HG03575 (cell line): ENCODE data around the gene DOCK11.

ENCODE experiments used
- ATAC-seq: cut with Tn5 transposase; IDR thresholded peaks from one replicate; pipeline ENCODE4 v1.9.1; 2021; ENCODE audit not compliant: unreplicated experiment, insufficient number of reproducible peaks, low FRiP score; ENCODE audit errors: extremely low read depth

DOCK11 gene

DNA sequence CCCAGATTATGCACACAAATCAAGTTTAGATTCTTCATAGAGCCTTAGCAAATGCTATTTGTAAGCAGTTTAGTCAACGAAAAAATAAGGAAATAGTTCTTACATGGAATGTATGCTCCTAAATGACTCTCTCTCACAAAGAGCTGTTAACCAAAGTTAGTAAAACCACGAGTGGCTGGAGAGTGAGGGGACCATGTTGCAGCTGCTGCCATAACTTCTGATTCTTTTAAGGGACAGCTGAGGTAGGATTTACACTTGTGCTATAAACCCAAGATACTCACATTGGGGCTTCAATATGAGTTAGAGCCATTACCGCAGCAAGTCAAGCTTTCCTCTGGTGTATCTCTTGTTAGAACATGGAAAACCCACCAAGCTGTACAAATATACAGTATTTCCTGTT lies 2.7 kb downstream of the DOCK11 start:
- ATAC-seq: no peak

DNA sequence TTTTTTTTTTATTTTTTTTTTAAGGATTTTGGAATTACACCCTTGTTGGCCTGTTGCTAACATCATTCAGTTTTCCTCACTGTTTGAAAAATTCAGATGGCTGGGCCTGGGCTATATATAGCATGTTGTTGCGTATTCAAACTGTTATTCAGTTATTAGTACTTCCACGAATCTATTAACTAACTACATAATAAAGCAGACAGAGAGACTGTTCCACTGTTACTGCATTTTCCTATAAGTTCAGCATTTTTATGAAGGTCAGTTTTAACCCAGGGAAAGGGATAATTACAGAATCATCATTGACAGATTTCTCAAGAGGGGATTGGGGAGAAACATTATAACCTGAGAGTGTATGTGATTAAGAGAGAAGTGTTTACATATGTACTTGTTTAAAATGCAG lies 3.1 kb downstream of the DOCK11 start:
- no peak for ATAC-seq

DNA sequence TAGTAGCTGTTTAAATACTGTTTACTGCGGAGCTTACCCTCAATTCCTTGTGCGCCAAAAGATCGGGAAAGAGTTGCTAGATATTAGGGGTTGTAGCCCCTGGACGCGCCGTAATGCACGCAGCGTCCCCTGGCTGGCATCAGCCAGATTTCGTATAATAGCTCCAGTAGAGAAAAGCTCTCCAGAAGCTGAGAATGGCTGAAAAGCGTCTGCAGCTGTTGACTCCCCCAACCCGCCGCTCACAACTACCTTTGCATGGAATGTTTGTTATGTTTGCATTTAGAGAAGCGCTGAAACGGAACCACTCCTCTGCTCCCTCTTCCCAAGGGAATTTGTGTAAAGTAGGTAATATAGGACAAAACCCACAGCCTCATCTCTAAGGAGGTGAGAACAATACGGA lies 3.7 kb downstream of the DOCK11 start:
- ATAC-seq: no peak

DNA sequence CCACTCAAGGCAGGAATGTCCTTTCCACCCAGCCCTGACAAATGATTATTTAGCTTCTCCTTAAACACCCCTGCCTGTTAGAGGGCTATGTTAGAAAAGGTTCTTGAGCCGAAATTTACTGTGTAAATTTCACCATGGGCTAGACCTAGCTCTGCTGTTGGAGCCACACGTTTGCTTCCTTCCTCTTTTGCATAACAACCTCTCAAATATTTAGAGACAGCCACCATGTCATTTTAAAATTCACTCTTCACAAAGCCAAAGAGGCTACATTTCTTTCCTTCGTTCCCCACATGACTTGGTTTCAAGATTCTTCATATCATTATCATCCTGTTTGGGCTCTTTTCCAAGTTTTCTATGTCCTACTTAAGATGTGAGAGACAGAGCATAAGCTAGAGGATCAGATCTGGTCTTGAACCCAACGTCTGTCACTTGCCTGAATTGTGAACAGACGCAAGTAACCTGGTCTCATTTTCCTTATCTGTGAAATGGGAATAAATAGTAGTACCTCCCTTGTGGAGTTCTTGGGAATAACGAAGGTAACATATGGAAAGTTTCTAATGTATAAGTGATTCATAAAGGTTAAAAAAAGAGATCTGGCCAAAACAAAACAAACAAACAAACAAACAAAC lies 6.7 kb downstream of the DOCK11 start:
- ATAC-seq: no peak

DNA sequence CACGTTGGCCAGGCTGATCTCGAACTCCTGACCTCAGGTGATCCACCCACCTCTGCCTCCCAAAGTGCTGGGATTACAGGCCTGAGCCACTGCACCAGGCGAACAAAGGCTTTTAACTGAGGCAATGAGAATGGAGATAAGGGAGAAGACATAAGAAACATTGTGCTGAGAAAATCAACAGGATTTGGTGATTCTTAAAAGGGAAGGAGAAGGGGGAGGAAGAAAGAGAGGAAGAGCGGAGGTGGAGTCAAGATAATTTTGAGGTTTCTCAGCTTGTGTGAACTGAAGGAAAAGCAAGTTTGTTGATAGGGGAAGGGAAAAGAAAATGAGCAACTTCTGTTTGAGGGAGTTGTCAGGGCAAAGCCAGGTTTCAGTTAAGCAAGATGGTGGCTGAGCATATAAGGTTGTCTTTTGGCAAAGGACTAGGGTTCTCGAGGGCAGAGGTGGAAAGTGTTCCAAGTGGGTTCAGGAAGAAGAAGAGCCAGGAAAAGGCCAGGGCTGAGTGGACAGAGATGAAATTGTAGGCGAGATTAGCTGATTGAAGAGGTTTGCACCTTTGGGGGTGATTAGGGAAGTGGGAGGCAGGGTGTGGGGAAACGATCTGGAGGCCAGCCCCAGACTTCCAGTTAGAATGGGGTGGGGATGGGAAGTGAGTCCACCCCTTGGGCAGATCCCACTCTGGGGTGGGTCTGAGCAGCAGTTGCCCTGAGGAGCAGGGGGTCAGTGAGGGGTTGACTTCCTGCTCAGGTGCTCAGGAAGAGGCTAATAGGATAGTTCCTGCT lies 7.8 kb downstream of the DOCK11 start:
- ATAC-seq: no peak

DNA sequence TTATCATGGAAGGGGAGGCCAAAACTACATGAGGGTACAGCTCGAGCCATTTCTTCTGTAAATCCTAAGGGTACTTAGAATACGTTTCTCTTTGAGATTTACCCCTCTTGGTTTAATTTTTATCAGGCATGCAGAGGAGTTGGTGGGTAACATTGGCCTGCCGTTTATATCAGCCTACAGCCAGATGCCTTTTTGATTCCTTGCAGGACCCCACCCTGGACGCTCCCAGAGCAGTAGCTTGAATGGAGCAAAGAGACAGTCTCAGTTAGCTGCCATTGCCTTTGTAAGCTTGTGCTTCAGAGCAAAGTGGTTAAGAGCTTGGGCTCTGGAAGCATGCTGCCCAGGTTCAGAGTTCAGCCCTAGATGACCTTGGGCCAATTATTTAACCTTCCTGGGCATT lies 9.0 kb downstream of the DOCK11 start:
- no peak for ATAC-seq

DNA sequence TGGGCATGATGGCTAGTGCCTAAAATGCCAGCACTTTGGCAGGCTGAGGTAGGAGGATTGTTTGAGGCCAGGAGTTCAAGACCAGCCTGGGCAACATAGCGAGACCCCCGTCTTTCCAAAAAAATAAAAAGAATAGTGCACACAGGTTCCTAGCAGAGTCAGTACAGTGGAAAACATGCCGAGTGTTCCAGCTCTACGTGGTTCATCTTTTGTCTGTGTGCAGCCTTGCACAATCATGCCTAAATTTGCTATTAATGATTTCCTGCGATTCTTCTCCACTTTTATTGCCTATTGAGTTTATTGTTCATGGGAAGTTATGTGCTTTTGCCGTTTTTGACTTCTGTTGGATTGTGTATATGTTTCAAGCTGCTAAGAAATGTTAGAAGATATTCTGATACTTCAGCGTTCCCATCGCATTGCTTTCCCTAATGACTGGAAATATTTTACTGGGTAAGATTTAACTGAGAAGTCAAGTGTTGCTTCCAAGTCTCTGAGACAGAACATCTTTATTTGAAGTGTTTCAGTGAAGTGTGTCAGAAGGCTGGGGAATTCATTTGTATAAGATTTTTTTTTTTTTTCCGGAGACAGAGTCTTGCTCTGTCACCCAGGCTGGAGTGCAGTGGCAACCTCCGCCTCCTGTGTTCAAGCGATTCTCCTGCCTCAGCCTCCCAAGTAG lies 11.3 kb downstream of the DOCK11 start:
- no peak for ATAC-seq

DNA sequence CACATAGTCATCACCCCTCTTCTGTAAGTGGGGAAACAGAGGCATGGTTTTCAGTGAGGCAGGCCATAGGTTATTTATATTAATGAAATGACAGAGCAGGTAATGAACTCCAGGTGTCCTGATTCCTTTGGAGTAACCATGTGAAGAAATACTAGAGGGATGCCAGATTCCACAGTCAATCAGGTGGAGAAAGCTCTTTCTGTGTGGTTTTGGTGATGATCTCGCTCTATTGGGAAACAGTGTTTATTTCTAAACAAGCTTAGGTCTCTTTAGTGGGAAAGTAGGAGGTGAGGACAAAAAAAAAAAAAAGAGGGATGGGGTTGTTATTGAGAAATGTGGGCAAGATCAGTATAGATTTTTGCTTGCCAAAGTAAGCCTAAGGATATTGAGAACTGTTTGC lies 12.2 kb downstream of the DOCK11 start:
- ATAC-seq: no peak

DNA sequence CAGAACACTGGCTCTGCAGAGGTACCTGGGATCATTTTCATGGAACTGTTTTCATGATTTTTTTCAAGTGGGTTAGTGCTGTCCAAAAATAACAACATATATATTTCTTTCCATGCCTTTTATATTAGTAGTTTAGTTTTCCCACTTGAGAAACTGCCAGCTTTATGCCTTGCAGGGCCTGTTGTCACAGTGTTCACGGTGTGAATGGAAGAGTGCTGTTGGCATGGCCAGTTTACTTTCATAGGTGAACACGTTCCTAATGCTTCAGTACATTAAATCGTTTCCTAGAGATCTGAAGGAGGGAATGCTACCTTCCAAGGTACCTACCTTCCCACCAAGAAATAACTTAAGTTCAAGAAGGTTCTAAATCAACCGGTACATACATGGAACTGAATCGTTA lies 12.6 kb downstream of the DOCK11 start:
- no peak for ATAC-seq

DNA sequence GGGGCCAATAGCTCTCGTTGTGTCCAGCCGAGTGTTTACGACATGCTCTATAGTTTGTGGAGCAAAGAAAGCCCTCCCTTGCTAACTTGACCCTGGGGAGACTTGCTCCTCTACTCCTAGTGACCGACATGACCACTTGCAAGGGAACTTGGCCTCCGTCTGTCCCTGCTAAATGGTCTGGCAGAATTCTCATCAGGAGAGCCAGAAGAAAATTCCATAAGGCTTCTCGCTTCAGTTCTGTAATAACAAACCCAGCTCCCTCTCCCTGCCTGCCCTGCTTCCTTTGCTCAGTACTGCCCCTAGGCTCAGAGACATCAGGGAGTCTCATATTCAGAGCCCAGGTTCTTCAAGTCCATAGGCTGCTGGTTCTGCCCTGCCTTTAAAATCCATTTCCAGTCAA lies 13.0 kb downstream of the DOCK11 start:
- no peak for ATAC-seq

DNA sequence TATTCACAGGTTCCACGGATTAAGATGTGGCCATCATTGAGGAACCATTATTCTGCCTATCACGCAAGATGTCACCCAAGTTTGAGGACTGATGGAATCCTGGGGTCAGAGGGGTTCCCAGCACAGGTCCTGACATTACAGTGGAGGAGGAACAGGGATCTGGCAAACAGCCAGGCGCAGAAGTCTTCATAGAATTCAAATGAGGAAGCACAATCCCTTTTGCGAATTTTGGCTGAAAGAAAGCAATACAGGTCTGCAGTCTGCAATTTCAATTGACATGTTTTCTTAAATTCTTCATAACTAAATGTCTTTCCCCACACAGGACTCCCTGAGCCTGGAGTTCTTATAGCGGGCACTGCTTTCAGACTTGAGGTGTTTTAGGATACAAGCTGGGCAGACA lies 14.5 kb downstream of the DOCK11 start:
- no peak for ATAC-seq

DNA sequence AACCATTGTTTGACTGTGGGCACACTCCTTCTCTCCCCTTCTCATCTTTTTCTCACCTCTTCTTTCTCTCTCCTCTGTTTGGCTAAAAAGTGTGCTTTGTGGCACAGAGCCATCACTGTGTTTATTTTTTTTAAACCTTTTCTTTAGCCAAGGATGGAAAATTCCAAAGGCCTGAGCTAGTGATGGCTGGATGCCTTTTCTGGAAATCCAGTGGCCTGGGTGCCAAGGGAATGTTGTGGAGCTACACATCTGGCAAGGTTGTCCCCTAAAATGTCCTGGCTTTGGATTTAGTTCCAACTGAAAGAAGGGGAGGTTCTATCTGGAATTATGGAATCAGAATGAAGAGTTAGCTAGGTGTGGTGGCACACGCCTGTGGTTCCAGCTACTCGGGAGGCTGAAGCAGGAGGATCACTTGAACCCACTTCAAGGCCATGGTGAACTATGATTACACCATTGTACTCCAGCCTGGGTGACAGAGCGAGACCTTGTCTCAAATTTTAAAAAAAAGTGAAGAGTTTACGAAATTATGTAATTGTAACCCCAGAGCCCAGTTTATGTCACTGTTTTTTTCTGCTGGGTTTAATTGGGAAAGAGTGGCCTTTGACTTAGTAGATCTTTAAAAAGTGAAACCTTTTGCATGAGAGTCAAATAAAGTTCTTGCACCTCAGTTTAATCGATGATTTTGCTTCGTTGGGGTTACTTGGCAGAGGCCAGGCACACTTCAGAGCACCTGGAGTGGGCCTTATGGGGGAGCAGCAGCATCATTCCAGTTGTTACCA lies 17.7 kb downstream of the DOCK11 start:
- no peak for ATAC-seq

DNA sequence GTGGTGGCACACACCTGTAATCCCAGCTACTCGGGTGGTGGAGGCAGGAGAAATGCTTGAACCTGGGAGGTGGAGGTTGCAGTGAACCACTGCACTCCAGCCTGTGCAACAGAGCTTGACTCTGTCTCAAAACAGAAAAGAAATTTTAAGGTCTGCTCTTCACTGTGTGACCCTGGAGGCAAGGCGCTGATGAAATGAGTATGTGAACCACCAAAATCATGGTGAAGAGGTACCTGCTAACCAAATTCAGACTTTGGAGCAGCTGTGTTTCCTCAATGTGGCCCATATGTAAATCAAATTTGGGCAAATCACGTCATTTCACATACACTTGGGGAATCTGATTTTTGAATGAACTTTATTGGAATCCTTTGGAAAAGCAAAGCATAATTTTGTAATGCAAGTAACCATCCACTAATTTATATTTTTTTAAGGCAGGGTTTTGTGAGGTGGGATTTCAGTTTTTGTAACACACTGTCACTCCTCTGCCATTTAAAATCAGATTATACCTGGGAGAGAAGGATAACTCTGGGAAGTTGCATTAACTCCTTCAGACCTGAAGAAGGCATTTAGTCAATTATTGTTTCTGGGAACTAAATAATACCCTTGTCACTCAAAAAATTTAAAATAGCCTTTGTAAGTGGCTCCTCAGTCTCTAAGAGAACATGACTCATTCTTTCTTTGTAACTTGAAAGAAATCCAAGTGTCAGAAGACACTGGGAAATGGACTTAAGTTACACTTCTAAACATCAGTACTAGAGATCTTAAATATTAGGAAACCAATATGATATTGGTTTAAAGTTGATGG lies 24.0 kb downstream of the DOCK11 start:
- no peak for ATAC-seq

DNA sequence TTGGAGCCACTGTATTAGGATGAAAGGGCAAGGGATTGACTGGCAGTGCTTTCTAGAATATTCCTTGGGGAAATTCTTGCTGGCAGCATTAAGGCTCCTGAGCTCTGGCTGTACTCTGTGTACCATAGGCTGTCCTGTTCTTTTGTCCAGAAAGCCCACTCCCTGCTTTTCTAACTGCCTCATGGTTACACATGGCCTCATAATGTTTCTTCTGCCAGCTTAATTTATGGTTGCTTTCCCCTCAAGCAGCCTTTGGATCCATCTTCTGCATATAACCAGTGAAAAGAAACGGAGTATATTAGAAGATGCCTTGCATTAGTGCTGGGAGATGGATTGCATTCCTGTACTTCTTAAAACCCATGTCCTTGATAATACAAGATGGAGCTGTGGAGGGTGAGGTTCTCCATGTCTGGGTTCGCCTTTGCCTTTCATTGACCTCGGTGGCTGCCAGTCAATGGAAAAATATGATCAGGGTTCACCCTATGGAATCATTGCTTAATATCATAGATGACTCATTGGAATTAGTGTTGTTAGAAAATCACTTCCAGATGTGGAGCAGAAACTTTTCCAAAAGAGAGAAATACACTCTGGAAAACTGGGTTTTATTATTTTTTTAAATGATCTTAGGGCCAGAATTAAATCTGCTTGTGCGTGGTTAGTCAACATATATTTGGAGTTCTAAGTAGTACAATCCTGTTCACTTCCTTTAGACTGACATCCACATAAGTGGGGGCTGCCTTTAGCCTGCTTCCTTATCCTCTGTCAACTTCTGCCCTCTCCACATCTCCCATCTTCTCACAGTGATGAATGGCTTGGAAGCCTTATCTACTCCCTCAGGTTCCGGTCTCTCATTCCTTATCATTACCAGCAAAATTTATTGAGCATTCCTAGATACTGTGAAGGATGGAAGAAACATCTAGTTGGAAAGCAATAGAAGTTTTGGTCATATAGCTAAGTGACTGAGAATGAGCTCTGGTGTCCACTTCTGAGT lies 24.9 kb downstream of the DOCK11 start:
- ATAC-seq: no peak

DNA sequence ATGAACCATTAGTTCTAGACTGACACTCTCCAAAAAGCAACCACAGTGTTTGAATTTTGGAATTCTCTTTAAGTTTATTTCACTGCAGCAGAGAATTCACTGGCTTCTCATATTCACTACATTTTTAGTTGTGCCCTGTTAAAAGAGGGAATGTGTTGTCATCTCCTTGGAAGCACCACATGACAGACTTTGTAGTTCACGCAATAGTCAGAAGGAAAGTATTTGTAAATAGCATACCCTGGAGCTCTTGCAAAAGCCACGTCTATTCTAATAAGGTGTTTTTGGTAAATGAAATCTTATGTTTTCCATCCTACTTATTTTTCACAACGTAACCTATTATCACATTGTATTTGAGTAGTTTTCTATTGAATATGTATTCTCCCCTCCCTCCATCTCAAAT lies 25.8 kb downstream of the DOCK11 start:
- ATAC-seq: no peak

DNA sequence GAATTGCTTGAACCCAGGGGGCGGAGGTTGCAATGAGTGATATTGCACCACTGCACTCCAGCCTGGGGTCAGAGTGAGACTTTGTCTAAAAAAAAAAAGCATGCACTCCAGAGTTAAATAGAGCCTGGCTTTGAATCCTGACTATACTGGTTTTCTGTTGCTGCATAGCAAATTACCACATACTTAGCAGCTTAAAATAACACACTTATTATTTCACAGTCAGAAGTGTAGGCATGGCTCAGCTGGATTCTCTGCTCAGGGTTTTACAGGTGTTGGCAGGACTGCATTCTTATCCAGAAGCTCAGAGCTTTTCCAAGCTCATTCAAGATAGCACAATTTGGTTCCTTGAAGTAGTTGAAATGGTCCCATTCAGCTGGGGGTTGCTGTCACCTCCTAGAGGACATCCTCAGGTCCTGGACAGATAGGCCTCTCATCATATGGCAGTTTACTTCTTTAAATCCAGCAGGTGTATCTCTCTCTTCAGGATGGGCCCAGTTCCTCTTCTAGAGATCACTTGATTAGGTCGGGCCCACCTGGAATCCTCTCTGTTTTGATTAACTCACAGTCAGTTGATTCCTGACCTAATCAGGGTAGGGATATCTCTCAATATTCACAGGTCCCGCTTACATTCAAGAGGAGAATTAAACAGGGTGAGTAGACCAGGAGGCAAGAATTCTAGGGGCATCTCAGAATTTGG lies 26.8 kb downstream of the DOCK11 start:
- ATAC-seq: no peak

DNA sequence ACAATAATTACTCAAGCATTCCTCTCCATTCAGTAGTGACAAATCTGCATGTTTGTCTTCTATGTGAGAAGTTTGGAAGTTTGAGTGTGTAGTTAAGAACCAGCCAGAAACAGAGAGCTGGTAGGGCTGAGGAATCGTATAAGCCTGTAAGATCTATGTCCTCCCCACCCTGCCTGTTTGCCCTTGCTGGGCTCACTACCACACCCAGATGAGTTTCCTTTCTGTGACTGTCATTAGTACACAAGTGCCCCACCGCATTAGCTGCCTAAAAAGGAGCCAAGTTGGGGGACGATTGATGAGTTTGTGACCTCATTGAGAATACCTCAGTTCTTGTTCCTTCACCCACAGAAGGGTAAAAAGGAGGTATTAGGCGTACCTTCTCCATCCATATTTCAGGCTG lies 28.3 kb downstream of the DOCK11 start:
- no peak for ATAC-seq
